HepG2 (cell line): Measurements from ENCODE around the gene EVA1A. TPM values are rescaled to one million over a fixed set of nuclear protein-coding genes. Genes with fewer than 3 reads are reported as not detected.

Experiments
- DRAP1 ChIP-seq: IDR thresholded peaks from 2 replicates; pipeline ENCODE4 v1.6.1; 2016; ENCODE audit warnings: missing genetic modification reagents, missing compliant biosample characterization
- EP300 ChIP-seq, 3 experiments: sonication (generic) in 1 of 3; formaldehyde crosslinking in 1 of 3; IDR thresholded peaks; 2 replicates each; pipeline versions ENCODE4 v1.5.1 to v1.6.1; 2011 to 2020; ENCODE audit warnings: low read depth in 2 of 3, low read length in 2 of 3, borderline replicate concordance in 1 of 3, improper control_type of control experiment in 1 of 3, mild to moderate bottlenecking in 1 of 3, missing genetic modification reagents in 1 of 3, moderate library complexity in 1 of 3
- ETV5 ChIP-seq: IDR thresholded peaks from 2 replicates; pipeline ENCODE4 v1.6.1; 2018; ENCODE audit warnings: missing biosample characterization, missing genetic modification reagents, inconsistent platforms, borderline replicate concordance
- HDAC1 ChIP-seq: sonication (generic); formaldehyde crosslinking; IDR thresholded peaks from 2 replicates; pipeline ENCODE4 v1.5.1; 2020; ENCODE audit warnings: mild to moderate bottlenecking, missing genetic modification reagents
- HNF4G ChIP-seq, 2 experiments: sonication (generic) in 1 of 2; formaldehyde crosslinking in 1 of 2; IDR thresholded peaks; 2 replicates each; pipeline versions ENCODE4 v1.4.0 to v1.6.1; 2011 to 2020; ENCODE audit warnings: borderline replicate concordance in 2 of 2, low read depth in 2 of 2, mild to moderate bottlenecking in 2 of 2, low read length in 1 of 2, missing genetic modification reagents in 1 of 2, moderate library complexity in 1 of 2
- MED8 ChIP-seq: sonication (generic); formaldehyde crosslinking; IDR thresholded peaks from 2 replicates; pipeline ENCODE4 v1.8.1; 2023; ENCODE audit warnings: mild to moderate bottlenecking, missing genetic modification reagents; ENCODE audit not compliant: insufficient replicate concordance
- PATZ1 ChIP-seq: sonication (generic); formaldehyde crosslinking; IDR thresholded peaks from 2 replicates; pipeline ENCODE4 v1.4.0; 2020; ENCODE audit warnings: missing genetic modification reagents
- PAX8 ChIP-seq: sonication (generic); formaldehyde crosslinking; IDR thresholded peaks from 2 replicates; pipeline ENCODE4 v1.8.0; 2022; ENCODE audit warnings: mild to moderate bottlenecking, missing genetic modification reagents, borderline replicate concordance
- PCBP2 ChIP-seq: fragments of 200-400 bp; formaldehyde crosslinking; optimal IDR thresholded peaks from 2 replicates; pipeline ENCODE3; 2018; ENCODE audit warnings: low read length, low read depth; ENCODE audit not compliant: poor library complexity, severe bottlenecking
- ZNF317 ChIP-seq: sonication (generic); formaldehyde crosslinking; IDR thresholded peaks from 2 replicates; pipeline ENCODE4 v1.5.0; 2020; ENCODE audit warnings: mild to moderate bottlenecking, missing genetic modification reagents
- ZNF710 ChIP-seq: sonication (generic); formaldehyde crosslinking; IDR thresholded peaks from 2 replicates; pipeline ENCODE4 v1.5.0; 2020; ENCODE audit warnings: mild to moderate bottlenecking, missing genetic modification reagents, borderline replicate concordance
- polyA plus RNA-seq, 8 experiments: library from polyadenylated mRNA; depleted of rRNA in 3 of 8; stranded (reverse) in 7 of 8; unstranded in 1 of 8; fragments of >200 nt; fragmentation: Illumina TruSeq in 4 of 8; extraction: Trizol in 4 of 8; gene quantifications; 2 replicates each; pipeline versions ENCODE4 v1.2.1 to v1.2.3, GENCODE V29; 2011 to 2016; ENCODE audit warnings: low read depth in 4 of 8, missing spikeins in 1 of 8, mixed read lengths in 1 of 8; ENCODE audit not compliant: insufficient read depth in 1 of 8
- total RNA-seq, 5 experiments: library from RNA; depleted of rRNA; stranded (reverse); fragments of >200 nt; fragmentation: Illumina TruSeq; extraction: Trizol; gene quantifications; 2 replicates each; pipeline ENCODE4 v1.2.3, GENCODE V29; 2016; ENCODE audit warnings: low read depth in 1 of 5

Gene EVA1A
- total and polyA plus RNA-seq, 2 of the 13 experiments (the other 11 are each of a cell fraction or from before 2014, with no cell fraction given), result 57.5 to 57.8 TPM

- TF ChIP-seq PATZ1 (peak; percentile 25; the same call in 1 of the 2 replicates), DRAP1 (CRISPR knock-in tag) (no peak), ZNF317 (0 out of 2 replicates have a peak, but pooled peaks have one; percentile 43), ZNF710 (0 out of 2 replicates have a peak, but pooled peaks have one; percentile 19), EP300 (IDR thresholded peaks at IDR 0.05; ENCODE audit: low read depth in 2 of 2, low read length in 2 of 2) (0 out of 4 replicates have a peak, but pooled peaks of 1 of the 2 experiments have one; percentile 30), EP300 (CRISPR knock-in tag; IDR thresholded peaks at IDR 0.05; ENCODE audit: borderline replicate concordance) (no peak), PAX8 (no peak), HDAC1 (CRISPR knock-in tag) (peak; percentile 21; the same call in 1 of the 2 replicates), MED8 (CRISPR knock-in tag) (peak; percentile 48), ETV5 (CRISPR knock-in tag) (peak; percentile 24; the same call in 1 of the 2 replicates), HNF4G (IDR thresholded peaks at IDR 0.05; ENCODE audit: borderline replicate concordance, low read depth, low read length) (peak; percentile 42; the same call in 1 of the 2 replicates), HNF4G (CRISPR knock-in tag; IDR thresholded peaks at IDR 0.05; ENCODE audit: borderline replicate concordance, low read depth) (peak; percentile 31; the same call in 1 of the 2 replicates), PCBP2 (peak; percentile 29)
These were observed 6.7 kb downstream of the EVA1A start (continued) for GRCh38 chr2:75553935-75554531.
